ENCODE measurements around the gene UVRAG. TPM values are rescaled to one million over a fixed set of nuclear protein-coding genes. Genes with fewer than 3 reads are reported as not detected.

The UVRAG gene
- total RNA-seq, 4 donors from 2014 or later = 16.6 to 22.1 (median 19.3) TPM

DNA sequence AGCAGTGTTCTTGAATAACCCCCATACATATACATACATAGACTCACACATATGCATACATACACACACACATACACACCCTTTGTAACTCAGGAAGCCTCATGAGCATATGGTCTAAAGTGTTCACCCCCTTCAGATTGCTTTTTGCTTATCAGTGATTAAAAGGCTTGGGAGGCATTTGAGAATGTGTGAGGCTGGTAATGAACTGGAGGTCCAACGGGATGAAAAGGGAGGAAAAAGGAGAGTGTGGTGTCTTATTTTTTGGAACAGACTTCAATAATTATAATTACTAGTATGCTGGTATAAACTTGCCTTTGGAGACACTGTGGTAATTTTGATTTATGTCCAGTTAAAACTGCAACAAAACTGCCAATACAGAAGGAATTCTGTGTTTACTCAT, 124.5 kb downstream of the UVRAG start:
- peaks cover 15 to 19% of the 10 kb centered on the region in 2 donors for H3K4me1 ChIP-seq
- intact Hi-C loops (cut with DNase I; ENCODE audit: low total_unique reads) = no loop called here
- H3K9me3 ChIP-seq = no peaks in the 10 kb centered on the region
- H3K27me3 ChIP-seq = no peaks in the 10 kb centered on the region
- TF ChIP-seq CTCF (IDR thresholded peaks at IDR 0.05 in 4 of 5, conservative IDR thresholded peaks at IDR 0.05 in 1 of 5) (no peak), POLR2A (IDR thresholded peaks at IDR 0.05) (no peak)
- H3K36me3 ChIP-seq = no peaks in the 10 kb centered on the region
- no peak overlapping the region for H3K4me3 ChIP-seq
- no peak overlapping the region for H3K27ac ChIP-seq
- ATAC-seq (no peak), DNase-seq (no peak)
- in situ Hi-C loops (cut with MboI; ENCODE audit: low sequenced_read_pairs in 4 of 4) = no loop called here

- H3K4me1 ChIP-seq = peaks cover 15 to 19% of the 10 kb centered on the region in 2 donors
- H3K4me3 ChIP-seq = no peak overlapping the region
- H3K27me3 ChIP-seq = no peaks in the 10 kb centered on the region
- H3K9me3 ChIP-seq = no peaks in the 10 kb centered on the region
- intact Hi-C loops (cut with DNase I; ENCODE audit: low total_unique reads) (no loop called here), in situ Hi-C loops (cut with MboI; ENCODE audit: low sequenced_read_pairs in 4 of 4) (no loop called here)
- ATAC-seq = no peak
- DNase-seq = no peak
- no peaks in the 10 kb centered on the region for H3K36me3 ChIP-seq
- TF ChIP-seq POLR2A (IDR thresholded peaks at IDR 0.05) (no peak), CTCF (IDR thresholded peaks at IDR 0.05 in 4 of 5, conservative IDR thresholded peaks at IDR 0.05 in 1 of 5) (no peak)
- no peak overlapping the region for H3K27ac ChIP-seq
These were observed 125.0 kb downstream of the UVRAG start for GRCh38 chr11:75939992-75940391.

DNA sequence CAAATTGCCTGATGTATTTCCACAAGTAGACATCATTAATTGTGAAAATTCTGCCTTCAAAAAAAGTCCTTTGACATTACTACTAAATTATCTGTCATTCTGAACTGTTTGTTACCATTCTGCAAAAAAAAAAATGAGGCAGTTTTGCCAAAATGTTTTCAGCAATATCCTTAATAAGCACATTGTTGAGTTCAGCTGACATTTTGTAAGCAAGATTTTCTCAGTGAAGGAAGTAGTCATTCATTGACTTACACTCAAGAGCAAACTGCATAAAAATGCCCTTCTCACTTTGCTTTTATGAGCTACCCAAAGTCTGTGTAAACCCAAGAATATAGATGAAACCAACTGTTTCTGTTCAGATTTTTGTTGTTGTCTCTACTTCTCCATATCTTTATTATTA, 125.9 kb downstream of the UVRAG start:
- Histone ChIP-seq H3K36me3 (no peaks in the 10 kb centered on the region), H3K27ac (no peak overlapping the region), H3K27me3 (no peaks in the 10 kb centered on the region), H3K4me3 (no peak overlapping the region), H3K9me3 (no peaks in the 10 kb centered on the region), H3K4me1 (peaks cover 18 to 26% of the 10 kb centered on the region in 2 donors)
- ATAC-seq = no peak
- no peak for DNase-seq
- in situ Hi-C loops (cut with MboI; ENCODE audit: low sequenced_read_pairs in 4 of 4) (no loop called here), intact Hi-C loops (cut with DNase I; ENCODE audit: low total_unique reads) (no loop called here)
- TF ChIP-seq POLR2A (IDR thresholded peaks at IDR 0.05) = no peak
- no peak for TF ChIP-seq CTCF (IDR thresholded peaks at IDR 0.05 in 4 of 5, conservative IDR thresholded peaks at IDR 0.05 in 1 of 5)

DNA sequence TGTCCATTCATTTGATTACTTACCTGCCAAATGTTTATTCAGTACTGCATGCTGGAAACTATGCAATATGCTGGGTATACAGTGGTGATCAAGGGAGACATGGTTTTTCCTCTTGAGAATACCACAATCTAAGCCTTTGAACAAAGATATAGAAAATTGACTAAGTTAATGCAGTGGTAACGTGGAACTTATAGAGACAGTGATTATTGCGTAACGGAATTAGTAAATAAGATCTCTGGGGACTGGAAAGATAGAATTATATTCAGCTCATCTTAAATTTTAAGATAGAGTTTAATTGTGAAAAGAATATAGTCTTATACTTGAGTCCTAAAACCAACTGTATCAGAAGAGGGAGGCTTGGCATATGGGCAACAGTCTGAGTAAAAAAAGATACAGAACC, 129.5 kb downstream of the UVRAG start:
- Histone ChIP-seq H3K27me3 (no peaks in the 10 kb centered on the region), H3K27ac (no peak overlapping the region), H3K36me3 (no peaks in the 10 kb centered on the region), H3K4me3 (no peak overlapping the region), H3K4me1 (peaks cover 31 to 40% of the 10 kb centered on the region in 2 donors), H3K9me3 (no peaks in the 10 kb centered on the region)
- intact Hi-C loops (cut with DNase I; ENCODE audit: low total_unique reads) (no loop called here), in situ Hi-C loops (cut with MboI; ENCODE audit: low sequenced_read_pairs in 4 of 4) (no loop called here)
- TF ChIP-seq CTCF (IDR thresholded peaks at IDR 0.05 in 4 of 5, conservative IDR thresholded peaks at IDR 0.05 in 1 of 5) (no peak), POLR2A (IDR thresholded peaks at IDR 0.05) (no peak)
- ATAC-seq = no peak
- no peak for DNase-seq

DNA sequence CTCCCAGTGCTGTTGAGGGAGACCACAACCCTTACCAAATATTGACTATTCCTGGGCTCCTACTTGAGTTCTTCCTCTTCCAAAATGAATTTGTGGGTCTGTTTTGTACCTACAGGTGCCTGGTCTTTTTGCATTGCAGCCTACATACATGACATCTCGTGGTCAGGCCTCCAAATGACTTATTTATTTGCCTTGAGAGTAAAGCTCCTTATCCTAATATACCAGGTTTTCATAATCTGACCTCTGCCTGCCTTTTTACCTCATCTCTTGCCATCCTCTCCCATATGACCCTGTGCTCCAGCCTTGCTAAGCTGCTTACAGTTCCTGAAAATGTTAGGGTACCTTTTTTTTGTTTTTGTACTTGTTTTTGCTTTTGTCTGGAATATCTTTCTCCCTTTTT, 130.4 kb downstream of the UVRAG start:
- no peak for DNase-seq
- intact Hi-C loops (cut with DNase I; ENCODE audit: low total_unique reads) = no loop called here
- Histone ChIP-seq H3K4me3 (no peak overlapping the region), H3K36me3 (no peaks in the 10 kb centered on the region), H3K4me1 (peaks cover 21 to 32% of the 10 kb centered on the region in 2 donors), H3K9me3 (no peaks in the 10 kb centered on the region), H3K27ac (peak overlapping the region in 2 of 4 donors; percentile 42 to 59), H3K27me3 (no peaks in the 10 kb centered on the region)
- ATAC-seq = no peak
- in situ Hi-C loops (cut with MboI; ENCODE audit: low sequenced_read_pairs in 4 of 4) = no loop called here
- TF ChIP-seq POLR2A (IDR thresholded peaks at IDR 0.05) (no peak), CTCF (IDR thresholded peaks at IDR 0.05 in 4 of 5, conservative IDR thresholded peaks at IDR 0.05 in 1 of 5) (no peak)

Measured in gastrocnemius medialis (tissue), 4 donors.